K562 (cell line): ENCODE results near the gene ATRN. TPM values are rescaled to one million over a fixed set of nuclear protein-coding genes. Genes with fewer than 3 reads are reported as not detected.

Experiments used
- ATAC-seq: fragments of 200-7000 bp; cut with Tn5 transposase; 3 replicates; pipeline ENCODE4 v1.9.1; 2020; ENCODE audit warnings: moderate library complexity
- BruUV-seq: library from RNA; stranded (reverse); fragments of 400-500 nt; replicated peaks from 2 replicates; lab custom pipeline; 2021; lab: Mats Ljungman, UMichigan
- CTCF ChIA-PET: fragments of 300-600 bp; formaldehyde crosslinking; extraction: SDS; loops from one replicate; lab custom pipeline; 2021; ENCODE audit warnings: low intra/inter-chr PET ratio; lab: Yijun Ruan, JAX
- POLR2A ChIA-PET: fragments of 300-600, 350-650 bp; sonication (Branson Sonifier 250); formaldehyde crosslinking; extraction: SDS; loops from one replicate; lab custom pipeline; 2021; ENCODE audit warnings: antibody characterized with exemption, inconsistent platforms; lab: Yijun Ruan, JAX
- DNase-seq, 4 experiments: peaks; one replicate each; pipeline versions ENCODE4 v3.0.0 to v3.0.0-alpha.2; 2011 to 2018; ENCODE audit warnings: low spot score in 3 of 4, mixed read lengths in 3 of 4; ENCODE audit errors: extremely low read depth in 1 of 4
- FAIRE-seq: peaks from 2 replicates; lab custom pipeline; 2011; peaks lifted over from hg19 to GRCh38; lab: Jason Lieb, UNC
- H2AFZ ChIP-seq: 2 replicates; pipeline ENCODE4 v1.6.0; 2011; ENCODE audit warnings: low read depth, low read length, control low read depth, inconsistent platforms
- H3K27ac ChIP-seq: fragments of 200-600 bp; 3 replicates; pipeline ENCODE4 v1.8.0; 2011; ENCODE audit warnings: low read depth, mild to moderate bottlenecking, control low read depth, inconsistent platforms, low read length, moderate library complexity, mixed read lengths; ENCODE audit errors: extremely low read depth
- H3K27me3 ChIP-seq, 2 experiments: fragments of 300-600 bp in 1 of 2; 2 replicates in 1 of 2; 3 replicates in 1 of 2; pipeline versions ENCODE4 v1.6.0 to v1.8.0; 2011; ENCODE audit warnings: inconsistent platforms in 2 of 2, low read length in 2 of 2, mild to moderate bottlenecking in 1 of 2, mixed read lengths in 1 of 2, moderate library complexity in 1 of 2; ENCODE audit not compliant: control insufficient read depth in 2 of 2, insufficient read depth in 2 of 2
- H3K36me3 ChIP-seq: fragments of 300-600 bp; 3 replicates; pipeline ENCODE4 v1.8.0; 2011; ENCODE audit warnings: mild to moderate bottlenecking, low read length, inconsistent platforms; ENCODE audit not compliant: control insufficient read depth, insufficient read depth
- H3K4me1 ChIP-seq, 2 experiments: fragments of 200-600 bp in 1 of 2; replicated peaks in 1 of 2; 2 replicates in 1 of 2; 3 replicates in 1 of 2; pipeline versions ENCODE4 v1.5.1 to v1.8.0; 2011; ENCODE audit warnings: inconsistent platforms in 2 of 2, low read length in 2 of 2, mild to moderate bottlenecking in 1 of 2, mixed read lengths in 1 of 2, moderate library complexity in 1 of 2; ENCODE audit not compliant: control insufficient read depth in 2 of 2, insufficient read depth in 2 of 2
- H3K4me2 ChIP-seq: 2 replicates; pipeline ENCODE4 v1.6.1; 2011; ENCODE audit warnings: low read length, control low read depth, inconsistent platforms, mixed read lengths; ENCODE audit not compliant: insufficient read depth
- H3K4me3 ChIP-seq: fragments of 200-600 bp; sonication (generic), shearing (Covaris generic); 2 replicates; pipeline ENCODE4 v1.5.1; 2016; ENCODE audit warnings: control low read depth, inconsistent platforms
- H3K79me2 ChIP-seq: fragments of 200-600 bp; 3 replicates; pipeline ENCODE4 v1.8.0; 2011; ENCODE audit warnings: low read length, inconsistent platforms; ENCODE audit not compliant: control insufficient read depth, insufficient read depth
- H3K9ac ChIP-seq, 2 experiments: 2 replicates each; pipeline versions ENCODE4 v1.6.0 to v1.6.1; 2011; ENCODE audit warnings: low read depth in 2 of 2, low read length in 2 of 2, control low read depth in 1 of 2, inconsistent platforms in 1 of 2, mild to moderate bottlenecking in 1 of 2, mixed read lengths in 1 of 2; ENCODE audit not compliant: insufficient read depth in 1 of 2
- H3K9me1 ChIP-seq: one replicate; pipeline ENCODE4 v1.6.0; 2011; ENCODE audit warnings: inconsistent platforms, mild to moderate bottlenecking, low read length, moderate library complexity; ENCODE audit not compliant: control insufficient read depth, insufficient read depth
- H3K9me3 ChIP-seq: replicated peaks from 2 replicates; pipeline ENCODE4 v1.5.1; 2011; ENCODE audit warnings: low read depth, low read length, inconsistent platforms; ENCODE audit not compliant: control insufficient read depth, insufficient read depth
- H4K20me1 ChIP-seq: replicated peaks from 2 replicates; pipeline ENCODE4 v1.6.1; 2011; ENCODE audit warnings: low read length, inconsistent platforms, mixed read lengths; ENCODE audit not compliant: control insufficient read depth, insufficient read depth
- CHCHD3 ChIP-seq: fragments of 250-450 bp; sonication (Bioruptor Pico); IDR thresholded peaks from 2 replicates; pipeline ENCODE4 v2.1.2; 2022; ENCODE audit warnings: mild to moderate bottlenecking
- FOXM1 ChIP-seq, 2 experiments: fragments of 450-650 bp in 1 of 2; sonication (generic) in 1 of 2; formaldehyde crosslinking in 1 of 2; IDR thresholded peaks; 2 replicates each; pipeline versions ENCODE4 v1.6.1 to v1.9.0; 2017 to 2022; ENCODE audit warnings: low read depth in 2 of 2, mild to moderate bottlenecking in 2 of 2, missing genetic modification reagents in 1 of 2, moderate library complexity in 1 of 2
- KDM2B ChIP-seq: fragments of 250-450 bp; sonication (Bioruptor Pico); IDR thresholded peaks from 2 replicates; pipeline ENCODE4 v1.8.0; 2021; ENCODE audit warnings: mild to moderate bottlenecking, moderate library complexity
- MBD2 ChIP-seq: sonication (generic); IDR thresholded peaks from 2 replicates; pipeline ENCODE4 v1.6.1; 2016; ENCODE audit warnings: low read depth, borderline replicate concordance
- MLLT1 ChIP-seq, 2 experiments: fragments of 450-650 bp; IDR thresholded peaks; 2 replicates each; pipeline ENCODE4 v1.6.1; 2016
- NFE2 ChIP-seq: IDR thresholded peaks from 2 replicates; pipeline ENCODE4 v1.6.1; 2014; ENCODE audit warnings: antibody characterized with exemption, low read depth
- RBM14 ChIP-seq: fragments of 200-400 bp; formaldehyde crosslinking; IDR thresholded peaks from 2 replicates; pipeline ENCODE4 v1.6.1; 2018; ENCODE audit warnings: low read depth, mild to moderate bottlenecking, low read length, moderate library complexity, borderline replicate concordance; ENCODE audit not compliant: insufficient read depth
- SIN3B ChIP-seq: fragments of 450-650 bp; IDR thresholded peaks from 2 replicates; pipeline ENCODE4 v1.6.1; 2017; ENCODE audit warnings: low read depth, mild to moderate bottlenecking, moderate library complexity
- SMARCA5 ChIP-seq: fragments of 450-650 bp; IDR thresholded peaks from 2 replicates; pipeline ENCODE4 v1.6.1; 2016
- THRB ChIP-seq: fragments of 450-650 bp; formaldehyde crosslinking; conservative IDR thresholded peaks from 2 replicates; pipeline ENCODE4 v1.4.0; 2022; ENCODE audit warnings: mild to moderate bottlenecking, missing genetic modification characterization
- ZNF212 ChIP-seq: fragments of 450-650 bp; formaldehyde crosslinking; IDR thresholded peaks from 2 replicates; pipeline ENCODE4 v1.4.0; 2020; ENCODE audit warnings: mild to moderate bottlenecking
- ZNF384 ChIP-seq: IDR thresholded peaks from 2 replicates; pipeline ENCODE4 v1.6.1; 2012; ENCODE audit warnings: low read depth, low read length, improper control_type of control experiment
- ZNF431 ChIP-seq: sonication (generic); formaldehyde crosslinking; IDR thresholded peaks from 2 replicates; pipeline ENCODE4 v1.8.0; 2022; ENCODE audit warnings: mild to moderate bottlenecking, missing genetic modification reagents
- ZNF518B ChIP-seq: fragments of 250-450 bp; sonication (Bioruptor Pico); IDR thresholded peaks from 2 replicates; pipeline ENCODE4 v1.5.0; 2021; ENCODE audit warnings: mild to moderate bottlenecking, moderate library complexity
- ZNF77 ChIP-seq: fragments of 250-450 bp; sonication (Bioruptor Pico); IDR thresholded peaks from 2 replicates; pipeline ENCODE4 v1.5.0; 2020
- WGBS: fragments of 100-300 bp; shearing (Covaris generic); methylation state at CpG from one replicate; pipeline ENCODE4 v1.1.6; 2016; ENCODE audit warnings: low coverage, mixed read lengths; ENCODE audit not compliant: insufficient coverage; ENCODE audit errors: missing lambda C conversion rate; 5-methylcytosine and 5-hydroxymethylcytosine counted together
- in situ Hi-C: fragments of 300-500 bp; cut with MboI; formaldehyde crosslinking; loops from 4 replicates; pipeline ENCODE4 v1.15.0; 2018; ENCODE audit warnings: inconsistent platforms, mixed read lengths
- intact Hi-C: fragments of 100-400 bp; cut with micrococcal nuclease; formaldehyde crosslinking; loops from 2 replicates; pipeline ENCODE4 v1.14.2; 2022
- polyA plus RNA-seq, 8 experiments: library from polyadenylated mRNA; depleted of rRNA in 4 of 8; stranded (reverse) in 5 of 8; unstranded in 3 of 8; fragments of >200 nt; fragmentation: Nextera tagmentation in 2 of 8; fragmentation: Illumina TruSeq in 1 of 8; extraction: Ambion mirVana in 2 of 8; extraction: Trizol in 1 of 8; gene quantifications; 2 replicates each; pipeline versions ENCODE4 v1.2.1 to v1.2.3, GENCODE V29; 2011 to 2014; ENCODE audit warnings: inconsistent platforms in 1 of 8, missing spikeins in 1 of 8
- total RNA-seq, 7 experiments: library from RNA; depleted of rRNA in 6 of 7; stranded (reverse); fragments of >200 nt in 6 of 7; fragmentation: Illumina TruSeq in 2 of 7; extraction: Trizol in 2 of 7; gene quantifications; 2 replicates each; pipeline versions ENCODE4 v1.2.1 to v1.2.3, GENCODE V29; 2011 to 2021; ENCODE audit warnings: low replicate concordance in 1 of 7

ATRN gene
- total and polyA plus RNA-seq, 9 of the 15 experiments (the other 6 are each of a cell fraction or from before 2014, with no cell fraction given): 0.69 to 16.5 (median 7.6) TPM

- TF ChIP-seq ZNF212 (CRISPR knock-in tag): no peak
- TF ChIP-seq MLLT1 (IDR thresholded peaks at IDR 0.05): 0 out of 4 replicates have a peak, but pooled peaks of 1 of the 2 experiments have one; percentile 22
These were observed 601 bp upstream of the ATRN start (continued) for GRCh38 chr20:3470208-3470626.

GRCh38 chr20:3471397-3472021 is 691 bp downstream of the ATRN start:
- Histone ChIP-seq H2AFZ (peak overlapping the region; percentile 99; the same call in 1 of the 2 replicates), H3K4me2 (peak overlapping the region; percentile 88), H3K9me1 (no peaks in the 10 kb centered on the region), H3K4me1 (peaks cover 14 to 18% of the 10 kb centered on the region in 2 experiments; a peak in 4 of 5 replicates), H3K9me3 (no peaks in the 10 kb centered on the region), H3K27me3 (no peaks in the 10 kb centered on the region), H3K9ac (peak overlapping the region; percentile 92 to 98), H3K27ac (peak overlapping the region; percentile 58; the same call in 2 of the 3 replicates), H3K4me3 (peak overlapping the region; percentile 83), H4K20me1 (no peaks in the 10 kb centered on the region), H3K36me3 (no peaks in the 10 kb centered on the region), H3K79me2 (peaks cover 32% of the 10 kb centered on the region)
- FAIRE-seq (peak; percentile 37), ATAC-seq (peak; percentile 35), DNase-seq (peak in 1 of 4 experiments; percentile 13)
- ChIA-PET POLR2A (interaction anchor here (0.6 to 3.4 kb wide), 4 partner anchors 13 to 676 kb away, joined by 3 to 12 read pairs (median 4); no protein-coding TSS in a partner anchor), CTCF (no interaction called here)
- TF ChIP-seq CHCHD3 (CRISPR knock-in tag) (no peak), ZNF384 (no peak), FOXM1 (IDR thresholded peaks at IDR 0.05; ENCODE audit: low read depth) (no peak), FOXM1 (CRISPR knock-in tag; IDR thresholded peaks at IDR 0.05; ENCODE audit: low read depth) (no peak), NFE2 (no peak), MBD2 (no peak), ZNF431 (CRISPR knock-in tag) (no peak), ZNF518B (CRISPR knock-in tag) (no peak), RBM14 (no peak), KDM2B (CRISPR knock-in tag) (no peak), SIN3B (no peak), THRB (CRISPR knock-in tag) (no peak), ZNF77 (CRISPR knock-in tag) (no peak), SMARCA5 (no peak)
- intact Hi-C loops: no loop called here
- in situ Hi-C loops: no loop called here
- 0% methylated on average over 15 of the region's 30 CpGs for WGBS
- TSS peak; percentile 52 for BruUV-seq
